Smooth muscle cell (in vitro differentiated cells): ENCODE measurements around the gene DEDD2. TPM values are rescaled to one million over a fixed set of nuclear protein-coding genes. Genes with fewer than 3 reads are reported as not detected.

Source experiments
- DNase-seq: peaks from one replicate; lab custom pipeline; 2025; ENCODE audit not compliant: unreplicated experiment; lab: John Stamatoyannopoulos, UW
- H2AFZ ChIP-seq: fragments of 200-600 bp; sonication (generic); 2 replicates; pipeline ENCODE4 v1.6.0; 2016; ENCODE audit warnings: antibody characterized with exemption, low read depth, mild to moderate bottlenecking
- H3F3A ChIP-seq: fragments of 200-600 bp; sonication (generic); 2 replicates; pipeline ENCODE4 v1.6.0; 2017; ENCODE audit warnings: antibody characterized with exemption, low read depth
- H3K27ac ChIP-seq: fragments of 200-600 bp; sonication (generic); 2 replicates; pipeline ENCODE4 v1.5.1; 2016; ENCODE audit warnings: low read depth, mild to moderate bottlenecking
- H3K27me3 ChIP-seq: fragments of 200-600 bp; sonication (generic); 2 replicates; pipeline ENCODE4 v1.6.1; 2016; ENCODE audit warnings: low read depth, mild to moderate bottlenecking
- H3K36me3 ChIP-seq: fragments of 200-600 bp; sonication (generic); 2 replicates; pipeline ENCODE4 v1.5.1; 2016; ENCODE audit warnings: low read depth
- H3K4me1 ChIP-seq: fragments of 200-600 bp; sonication (generic); 2 replicates; pipeline ENCODE4 v1.5.1; 2016; ENCODE audit warnings: low read depth
- H3K4me2 ChIP-seq: fragments of 200-600 bp; sonication (generic); 2 replicates; pipeline ENCODE4 v1.6.0; 2016; ENCODE audit warnings: mild to moderate bottlenecking
- H3K4me3 ChIP-seq: fragments of 200-600 bp; sonication (generic); 2 replicates; pipeline ENCODE4 v1.5.1; 2016; ENCODE audit warnings: mild to moderate bottlenecking
- H3K79me2 ChIP-seq: fragments of 200-600 bp; sonication (generic); 2 replicates; pipeline ENCODE4 v1.6.0; 2016; ENCODE audit warnings: low read depth, mild to moderate bottlenecking
- H3K9ac ChIP-seq: fragments of 200-600 bp; sonication (generic); 2 replicates; pipeline ENCODE4 v1.6.0; 2016; ENCODE audit warnings: low read depth
- H3K9me3 ChIP-seq: fragments of 200-600 bp; sonication (generic); replicated peaks from 2 replicates; pipeline ENCODE4 v1.5.1; 2016; ENCODE audit warnings: low read depth
- H4K20me1 ChIP-seq: fragments of 200-600 bp; sonication (generic); 2 replicates; pipeline ENCODE4 v1.6.0; 2016; ENCODE audit warnings: low read depth
- WGBS: methylation state at CpG from one replicate; pipeline ENCODE4 v1.1.7; 2016; ENCODE audit warnings: low lambda C conversion rate; 5-methylcytosine and 5-hydroxymethylcytosine counted together
- polyA plus RNA-seq: library from polyadenylated mRNA; unstranded; fragments of >200 nt; fragmentation: Nextera tagmentation; extraction: Ambion mirVana; gene quantifications from 2 replicates; pipeline ENCODE4 v1.2.1, GENCODE V29; 2016
- total RNA-seq: library from RNA; depleted of rRNA; stranded (reverse); fragments of >200 nt; gene quantifications from 2 replicates; pipeline ENCODE4 v1.2.3, GENCODE V29; 2014
- TF ChIP-seq, protein P1 (sequence below): fragments of 200-600 bp; sonication (generic); IDR thresholded peaks from 2 replicates; pipeline ENCODE4 v1.5.1; 2017; ENCODE audit warnings: borderline replicate concordance, mild to moderate bottlenecking, antibody characterized with exemption; ENCODE audit not compliant: insufficient read depth, poor library complexity, severe bottlenecking

DEDD2 gene
- total and polyA plus RNA-seq, 2 experiments from 2014 or later, result 22.4 to 35.4 TPM

DNA sequence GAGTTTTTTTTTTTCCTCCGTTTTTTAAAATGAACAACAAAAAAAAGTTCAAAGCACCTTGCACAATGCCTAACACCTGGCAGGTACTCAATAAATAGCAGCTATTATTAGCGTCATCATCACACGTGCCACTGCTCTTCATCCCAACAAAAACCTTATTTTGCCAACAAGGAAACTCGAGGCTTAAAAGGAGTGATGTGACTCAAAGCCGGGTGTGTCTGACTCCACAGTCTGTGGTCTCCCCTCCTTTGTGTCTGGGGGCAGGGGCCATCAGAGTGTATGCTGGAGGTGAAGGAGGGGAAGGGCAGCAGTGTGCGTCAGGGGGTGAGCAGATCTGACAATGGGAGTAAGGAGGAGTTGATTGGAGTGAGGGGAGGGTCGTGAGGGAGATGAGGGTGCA is 51.2 kb downstream of the DEDD2 start:
- H4K20me1 ChIP-seq, result no peaks in the 10 kb centered on the region
- TF ChIP-seq, protein P1, sequence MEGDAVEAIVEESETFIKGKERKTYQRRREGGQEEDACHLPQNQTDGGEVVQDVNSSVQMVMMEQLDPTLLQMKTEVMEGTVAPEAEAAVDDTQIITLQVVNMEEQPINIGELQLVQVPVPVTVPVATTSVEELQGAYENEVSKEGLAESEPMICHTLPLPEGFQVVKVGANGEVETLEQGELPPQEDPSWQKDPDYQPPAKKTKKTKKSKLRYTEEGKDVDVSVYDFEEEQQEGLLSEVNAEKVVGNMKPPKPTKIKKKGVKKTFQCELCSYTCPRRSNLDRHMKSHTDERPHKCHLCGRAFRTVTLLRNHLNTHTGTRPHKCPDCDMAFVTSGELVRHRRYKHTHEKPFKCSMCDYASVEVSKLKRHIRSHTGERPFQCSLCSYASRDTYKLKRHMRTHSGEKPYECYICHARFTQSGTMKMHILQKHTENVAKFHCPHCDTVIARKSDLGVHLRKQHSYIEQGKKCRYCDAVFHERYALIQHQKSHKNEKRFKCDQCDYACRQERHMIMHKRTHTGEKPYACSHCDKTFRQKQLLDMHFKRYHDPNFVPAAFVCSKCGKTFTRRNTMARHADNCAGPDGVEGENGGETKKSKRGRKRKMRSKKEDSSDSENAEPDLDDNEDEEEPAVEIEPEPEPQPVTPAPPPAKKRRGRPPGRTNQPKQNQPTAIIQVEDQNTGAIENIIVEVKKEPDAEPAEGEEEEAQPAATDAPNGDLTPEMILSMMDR, result no peak
- no peak overlapping the region for H2AFZ ChIP-seq
- H3K4me3 ChIP-seq, result no peak overlapping the region
- no peaks in the 10 kb centered on the region for H3K9me3 ChIP-seq
- 70% methylated on average over 7 of the region's 7 CpGs for WGBS
- no peak overlapping the region for H3K4me2 ChIP-seq
- H3F3A ChIP-seq, result no peaks in the 10 kb centered on the region
- no peaks in the 10 kb centered on the region for H3K79me2 ChIP-seq
- no peak for DNase-seq
- H3K27me3 ChIP-seq, result peaks cover 35% of the 10 kb centered on the region
- H3K9ac ChIP-seq, result no peak overlapping the region
- H3K27ac ChIP-seq, result no peak overlapping the region
- H3K4me1 ChIP-seq, result no peaks in the 10 kb centered on the region
- no peaks in the 10 kb centered on the region for H3K36me3 ChIP-seq

DNA sequence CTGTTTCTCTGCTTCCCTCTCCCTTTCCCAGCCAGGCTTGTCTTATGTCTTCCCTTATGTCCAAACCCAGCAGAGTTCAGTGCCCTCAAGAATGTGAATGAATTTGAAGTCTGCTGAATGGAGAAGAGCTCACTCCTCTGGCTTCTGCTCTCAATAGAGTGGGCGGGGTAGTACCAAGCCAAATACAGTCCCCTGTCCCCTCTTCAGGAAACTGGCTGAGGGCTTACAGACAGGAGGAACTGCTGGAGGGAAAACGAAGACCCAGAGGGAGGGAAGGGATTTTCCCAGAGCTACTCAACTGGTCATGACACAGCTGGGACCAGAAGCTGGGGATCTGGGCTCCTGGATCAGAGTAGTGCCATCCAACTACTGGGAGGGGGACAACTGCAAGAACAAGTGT is 52.3 kb downstream of the DEDD2 start:
- Histone ChIP-seq H3K4me1 (no peaks in the 10 kb centered on the region), H3K27me3 (peaks cover 46% of the 10 kb centered on the region), H3K79me2 (no peaks in the 10 kb centered on the region), H2AFZ (no peak overlapping the region), H3K4me2 (no peak overlapping the region), H3K27ac (no peak overlapping the region), H4K20me1 (no peaks in the 10 kb centered on the region), H3K9me3 (no peaks in the 10 kb centered on the region), H3K4me3 (no peak overlapping the region), H3K9ac (no peak overlapping the region), H3F3A (no peaks in the 10 kb centered on the region), H3K36me3 (no peaks in the 10 kb centered on the region)
- WGBS, result 56% methylated on average over 2 of the region's 2 CpGs
- DNase-seq, result no peak
- TF ChIP-seq, protein P1, result no peak

DNA sequence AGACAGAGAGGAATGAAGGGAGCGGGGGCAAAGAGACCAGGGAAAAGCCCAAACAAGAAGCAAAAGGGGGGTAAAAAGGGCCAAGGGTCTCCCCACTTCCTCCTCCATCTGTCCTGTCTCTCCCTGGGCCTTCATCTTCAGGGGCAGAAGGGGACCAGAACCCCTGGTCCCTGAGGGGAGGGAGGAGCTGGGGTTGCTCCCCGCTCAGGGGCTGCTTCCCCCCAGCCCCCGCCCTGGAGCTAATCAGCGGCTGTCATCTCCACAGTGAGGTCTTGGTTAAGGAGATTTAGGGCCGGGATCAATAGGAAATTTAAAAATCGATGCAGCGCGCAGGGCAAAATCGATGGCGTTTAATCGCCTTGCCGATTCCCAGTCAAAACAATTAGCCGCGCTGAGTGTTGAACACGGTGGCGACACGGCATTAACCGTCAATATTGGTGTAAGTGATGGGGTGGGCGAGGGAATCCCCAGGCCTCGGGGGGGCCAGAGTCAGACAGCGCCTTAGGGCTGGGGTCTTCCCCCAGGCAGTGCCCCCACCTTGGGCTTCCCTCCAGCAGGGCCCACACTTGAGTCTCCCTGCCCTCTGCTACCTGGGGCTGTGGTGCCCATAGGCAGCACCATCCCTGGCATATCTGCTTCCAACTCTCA is 55.7 kb downstream of the DEDD2 start:
- H3K4me1 ChIP-seq, result no peaks in the 10 kb centered on the region
- no peaks in the 10 kb centered on the region for H3F3A ChIP-seq
- H3K27ac ChIP-seq, result no peak overlapping the region
- no peak overlapping the region for H3K9ac ChIP-seq
- no peaks in the 10 kb centered on the region for H3K36me3 ChIP-seq
- no peak overlapping the region for H2AFZ ChIP-seq
- H3K79me2 ChIP-seq, result no peaks in the 10 kb centered on the region
- H3K4me3 ChIP-seq, result no peak overlapping the region
- no peaks in the 10 kb centered on the region for H4K20me1 ChIP-seq
- WGBS, result 90% methylated on average over 20 of the region's 21 CpGs
- no peaks in the 10 kb centered on the region for H3K9me3 ChIP-seq
- no peak for DNase-seq
- no peak overlapping the region for H3K4me2 ChIP-seq
- peaks cover 72% of the 10 kb centered on the region for H3K27me3 ChIP-seq
- TF ChIP-seq, protein P1, result no peak

DNA sequence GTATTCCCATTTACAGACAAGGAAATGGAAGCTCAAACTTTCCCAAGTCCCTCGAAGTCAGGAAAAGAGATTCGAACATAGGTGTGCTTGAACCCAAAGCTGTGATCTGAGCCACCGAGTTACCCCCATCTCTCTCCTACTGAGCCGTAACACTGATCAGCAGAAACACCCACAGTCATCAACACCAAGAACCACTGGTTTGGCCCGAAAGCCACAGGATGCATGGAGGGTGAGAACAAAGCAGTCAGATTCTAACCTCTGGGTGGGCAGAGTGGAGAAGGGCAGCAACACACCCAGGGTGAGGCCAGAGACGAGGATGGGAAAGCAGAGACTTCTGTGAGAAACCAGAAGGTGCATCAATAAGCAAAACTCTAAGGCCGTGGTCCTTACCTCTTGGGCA is 57.5 kb downstream of the DEDD2 start:
- no peak overlapping the region for H2AFZ ChIP-seq
- H3K9ac ChIP-seq, result no peak overlapping the region
- H4K20me1 ChIP-seq, result no peaks in the 10 kb centered on the region
- no peaks in the 10 kb centered on the region for H3K4me1 ChIP-seq
- H3K4me3 ChIP-seq, result no peak overlapping the region
- no peaks in the 10 kb centered on the region for H3K9me3 ChIP-seq
- no peak overlapping the region for H3K4me2 ChIP-seq
- TF ChIP-seq, protein P1, result no peak
- WGBS, result 82% methylated on average over 7 of the region's 7 CpGs
- peaks cover 75% of the 10 kb centered on the region for H3K27me3 ChIP-seq
- H3K79me2 ChIP-seq, result no peaks in the 10 kb centered on the region
- H3K27ac ChIP-seq, result no peak overlapping the region
- H3F3A ChIP-seq, result no peaks in the 10 kb centered on the region
- no peak for DNase-seq
- no peaks in the 10 kb centered on the region for H3K36me3 ChIP-seq
